ENCODE results near the gene SAXO1. TPM values are rescaled to one million over a fixed set of nuclear protein-coding genes. Genes with fewer than 3 reads are reported as not detected.

The SAXO1 gene
- total RNA-seq, 1 donor from 2014 or later, result 0.14 TPM

GRCh38 chr9:18969128-18969527 lies 63.9 kb downstream of the SAXO1 start:
- Mint-ChIP-seq H3K27me3 (ENCODE audit: low read depth) (no peaks in the 10 kb centered on the region), H3K4me3 (no peak overlapping the region), H3K4me1 (no peaks in the 10 kb centered on the region), H3K9me3 (peaks cover 19% of the 10 kb centered on the region), H3K36me3 (ENCODE audit: low read depth) (peaks cover 10% of the 10 kb centered on the region), H3K27ac (ENCODE audit: unreplicated experiment) (no peak overlapping the region)
- no peak for TF ChIP-seq CTCF (conservative IDR thresholded peaks at IDR 0.05)
- DNase-seq (ENCODE audit: low read depth, low spot score), result no peak

DNA sequence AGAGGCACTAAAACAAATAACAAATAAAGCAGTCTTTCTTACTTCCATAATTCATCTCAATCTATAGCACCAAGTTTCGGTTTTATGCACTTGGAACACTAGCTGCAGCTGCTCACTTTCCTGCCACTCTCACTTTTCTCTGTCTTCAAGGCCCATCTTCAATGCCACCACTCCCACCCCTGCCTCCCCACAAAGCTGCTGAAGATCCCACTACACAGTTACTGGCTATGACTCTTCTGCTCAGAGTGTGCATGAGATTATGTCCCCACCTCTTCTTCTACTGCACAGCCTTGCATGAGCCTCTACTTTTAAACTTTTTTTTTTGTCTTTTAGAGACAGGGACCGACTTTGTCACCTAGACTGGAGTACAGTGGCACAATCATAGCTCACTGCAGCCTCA lies 77.4 kb downstream of the SAXO1 start:
- no peaks in the 10 kb centered on the region for H3K9me3 Mint-ChIP-seq
- no peak for TF ChIP-seq CTCF (conservative IDR thresholded peaks at IDR 0.05)
- H3K4me3 Mint-ChIP-seq, result no peak overlapping the region
- peaks cover 3% of the 10 kb centered on the region for H3K27me3 Mint-ChIP-seq (ENCODE audit: low read depth)
- DNase-seq (ENCODE audit: low read depth, low spot score), result no peak
- H3K36me3 Mint-ChIP-seq (ENCODE audit: low read depth), result no peaks in the 10 kb centered on the region
- no peak overlapping the region for H3K27ac Mint-ChIP-seq (ENCODE audit: unreplicated experiment)
- no peaks in the 10 kb centered on the region for H3K4me1 Mint-ChIP-seq

- no peak overlapping the region for H3K27ac Mint-ChIP-seq (ENCODE audit: unreplicated experiment)
- TF ChIP-seq CTCF (conservative IDR thresholded peaks at IDR 0.05), result no peak
- H3K36me3 Mint-ChIP-seq (ENCODE audit: low read depth), result no peaks in the 10 kb centered on the region
- H3K4me1 Mint-ChIP-seq, result no peaks in the 10 kb centered on the region
- no peak for DNase-seq (ENCODE audit: low read depth, low spot score)
- H3K9me3 Mint-ChIP-seq, result no peaks in the 10 kb centered on the region
- no peaks in the 10 kb centered on the region for H3K27me3 Mint-ChIP-seq (ENCODE audit: low read depth)
- H3K4me3 Mint-ChIP-seq, result no peak overlapping the region
Observed at GRCh38 chr9:18951936-18952335, 81.1 kb downstream of the SAXO1 start.

GRCh38 chr9:18947892-18948339 lies 85.1 kb downstream of the SAXO1 start:
- Mint-ChIP-seq H3K27me3 (ENCODE audit: low read depth) (no peaks in the 10 kb centered on the region), H3K36me3 (ENCODE audit: low read depth) (no peaks in the 10 kb centered on the region), H3K4me3 (no peak overlapping the region), H3K9me3 (no peaks in the 10 kb centered on the region), H3K4me1 (no peaks in the 10 kb centered on the region), H3K27ac (ENCODE audit: unreplicated experiment) (no peak overlapping the region)
- no peak for TF ChIP-seq CTCF (conservative IDR thresholded peaks at IDR 0.05)
- DNase-seq (ENCODE audit: low read depth, low spot score), result no peak

- Mint-ChIP-seq H3K27me3 (ENCODE audit: low read depth) (no peaks in the 10 kb centered on the region), H3K4me1 (no peaks in the 10 kb centered on the region), H3K36me3 (ENCODE audit: low read depth) (no peaks in the 10 kb centered on the region), H3K27ac (ENCODE audit: unreplicated experiment) (no peak overlapping the region), H3K4me3 (no peak overlapping the region), H3K9me3 (no peaks in the 10 kb centered on the region)
- TF ChIP-seq CTCF (conservative IDR thresholded peaks at IDR 0.05), result no peak
- DNase-seq (ENCODE audit: low read depth, low spot score), result no peak
Observed at GRCh38 chr9:18942801-18943200, 90.2 kb downstream of the SAXO1 start.
